ENCODE results near the gene ZNF106. TPM values are rescaled to one million over a fixed set of nuclear protein-coding genes. Genes with fewer than 3 reads are reported as not detected.
A peak's percentile ranks its signal among the peaks of the same experiment; 100 is the strongest.

Gene ZNF106
- total RNA-seq, 1 donor from 2014 or later = 274 TPM

DNA sequence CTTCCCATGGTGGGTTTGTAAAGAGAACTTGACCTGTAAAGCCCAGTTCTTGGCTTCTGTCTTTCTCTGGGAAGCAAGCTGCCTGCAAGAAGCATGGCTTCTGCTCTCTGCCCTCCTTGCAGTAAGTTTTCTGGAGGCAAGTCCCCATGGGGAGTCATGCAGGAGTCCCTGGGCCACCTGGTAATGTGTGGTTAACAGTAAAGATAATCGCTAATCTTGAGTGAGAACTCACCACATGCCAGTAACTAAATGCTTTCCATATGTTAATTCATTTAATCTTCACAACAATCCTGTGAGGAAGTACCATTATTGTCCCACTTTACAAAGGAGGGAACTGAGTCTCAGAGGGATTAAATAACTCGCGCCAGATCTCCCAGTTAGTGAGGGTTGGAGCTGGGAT is 127.5 kb downstream of the ZNF106 start:
- peak overlapping the region; percentile 35 to 88 (median 76) for H3K4me3 ChIP-seq (ENCODE audit: low read length in 3 of 3)
- H3K27ac ChIP-seq (ENCODE audit: low read depth, low read length) = peak overlapping the region; percentile 32
- H3K4me1 ChIP-seq (ENCODE audit: control insufficient read depth in 3 of 3, insufficient read depth in 3 of 3, low read length in 3 of 3) = peaks cover 46 to 60% (median 58%) of the 10 kb centered on the region in 3 donors
- peak overlapping the region; percentile 4 to 50 (median 36) for H3K9ac ChIP-seq (ENCODE audit: low read depth in 1 of 3, low read length in 3 of 3)
- H3K27me3 ChIP-seq (ENCODE audit: control insufficient read depth in 3 of 3, insufficient read depth in 3 of 3, low read length in 3 of 3) = no peaks in the 10 kb centered on the region
- H3K36me3 ChIP-seq (ENCODE audit: control insufficient read depth in 3 of 3, insufficient read depth in 3 of 3, low read length in 3 of 3) = peaks cover 14 to 26% (median 20%) of the 10 kb centered on the region in 3 donors
- no peaks in the 10 kb centered on the region for H3K9me3 ChIP-seq (ENCODE audit: control insufficient read depth in 3 of 3, low read length in 3 of 3)

Small RNAs within 50 kb of the gene (small RNA-seq; reads per million reads assigned to genes)
- gene RNU6-188P = not detected

Other genes starting within 250 kb of the ZNF106 start
- 11.5 TPM for gene GANC, start 217.9 kb downstream of the ZNF106 start, total RNA-seq
- gene TMEM87A, start 217.7 kb downstream of the ZNF106 start, total RNA-seq = 70.5 TPM
- 675 TPM for gene CAPN3, start 131.6 kb downstream of the ZNF106 start, total RNA-seq
- 50.6 TPM for gene SNAP23, start 4.5 kb upstream of the ZNF106 start, total RNA-seq
- 8.9 TPM for gene LRRC57, start 57.7 kb upstream of the ZNF106 start, total RNA-seq
- 9.4 TPM for gene HAUS2, start 57.7 kb upstream of the ZNF106 start, total RNA-seq
- gene STARD9, start 84.5 kb upstream of the ZNF106 start, total RNA-seq = 27.7 TPM
- 9.9 TPM for gene CDAN1, start 246.0 kb upstream of the ZNF106 start, total RNA-seq